Suprapubic skin (tissue), 3 donors: Measurements from ENCODE around the gene ITPKB.

Experiments used
- POLR2AphosphoS5 ChIP-seq, 3 donors: sonication (generic); formaldehyde crosslinking; IDR thresholded peaks; one replicate each; pipeline ENCODE4 v1.6.1; 2017; ENCODE audit warnings: antibody characterized with exemption in 3 of 3
- TF ChIP-seq, protein P1 (sequence below), 2 donors: fragments of 200-600 bp in 1 of 2; fragments of 450-650 bp in 1 of 2; sonication (generic) in 1 of 2; IDR thresholded peaks; one replicate each; pipeline ENCODE4 v1.5.1; 2016 to 2019; ENCODE audit warnings: antibody characterized with exemption in 2 of 2, mild to moderate bottlenecking in 1 of 2, moderate library complexity in 1 of 2

DNA sequence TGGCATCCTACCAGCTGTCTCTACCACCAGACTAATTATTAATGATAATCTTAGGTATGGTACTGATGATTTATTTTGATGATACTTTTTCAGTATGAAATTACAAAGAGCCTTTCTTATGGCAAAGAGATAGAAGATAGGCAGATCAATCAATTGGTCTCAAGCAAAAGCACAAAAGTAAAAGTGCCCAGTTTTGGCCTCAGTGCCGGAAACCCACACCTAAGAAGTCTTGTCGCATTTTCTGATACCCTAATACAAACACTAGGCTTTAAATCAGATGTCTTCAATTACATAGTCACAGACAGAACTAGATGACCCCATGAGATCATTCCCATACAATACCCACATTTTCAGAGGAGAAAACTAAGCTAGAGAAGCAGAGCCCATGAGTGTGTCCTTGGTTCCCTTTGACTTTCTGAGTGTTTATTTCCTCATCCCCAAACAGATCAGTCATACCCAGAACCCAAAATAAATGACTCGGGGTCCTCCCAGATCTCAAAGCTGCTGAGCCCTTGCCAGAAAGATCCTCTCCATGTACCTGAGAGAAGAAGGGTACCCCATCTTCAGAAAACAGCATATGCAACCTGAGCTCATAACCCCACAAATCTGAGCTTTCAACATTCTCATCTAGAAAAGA lies 7.7 kb downstream of the ITPKB start:
- TF ChIP-seq POLR2AphosphoS5 (IDR thresholded peaks at IDR 0.05): no peak
- TF ChIP-seq, protein P1, sequence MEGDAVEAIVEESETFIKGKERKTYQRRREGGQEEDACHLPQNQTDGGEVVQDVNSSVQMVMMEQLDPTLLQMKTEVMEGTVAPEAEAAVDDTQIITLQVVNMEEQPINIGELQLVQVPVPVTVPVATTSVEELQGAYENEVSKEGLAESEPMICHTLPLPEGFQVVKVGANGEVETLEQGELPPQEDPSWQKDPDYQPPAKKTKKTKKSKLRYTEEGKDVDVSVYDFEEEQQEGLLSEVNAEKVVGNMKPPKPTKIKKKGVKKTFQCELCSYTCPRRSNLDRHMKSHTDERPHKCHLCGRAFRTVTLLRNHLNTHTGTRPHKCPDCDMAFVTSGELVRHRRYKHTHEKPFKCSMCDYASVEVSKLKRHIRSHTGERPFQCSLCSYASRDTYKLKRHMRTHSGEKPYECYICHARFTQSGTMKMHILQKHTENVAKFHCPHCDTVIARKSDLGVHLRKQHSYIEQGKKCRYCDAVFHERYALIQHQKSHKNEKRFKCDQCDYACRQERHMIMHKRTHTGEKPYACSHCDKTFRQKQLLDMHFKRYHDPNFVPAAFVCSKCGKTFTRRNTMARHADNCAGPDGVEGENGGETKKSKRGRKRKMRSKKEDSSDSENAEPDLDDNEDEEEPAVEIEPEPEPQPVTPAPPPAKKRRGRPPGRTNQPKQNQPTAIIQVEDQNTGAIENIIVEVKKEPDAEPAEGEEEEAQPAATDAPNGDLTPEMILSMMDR (IDR thresholded peaks at IDR 0.05): no peak
